Cardiac fibroblast (primary cell): Measurements from ENCODE around the gene ATG16L1.
A peak's percentile ranks its signal among the peaks of the same experiment; 100 is the strongest.

Source experiments
- DNase-seq, 2 donors: peaks; one replicate each; pipeline versions ENCODE4 v3.0.0 to v3.0.0-alpha.2; 2010; ENCODE audit warnings: low read depth in 2 of 2
- H3K4me3 ChIP-seq, 2 donors: replicated peaks in 1 of 2; 1 replicate in 1 of 2; 2 replicates in 1 of 2; pipeline ENCODE4 v1.5.1; 2011; ENCODE audit warnings: low read depth in 2 of 2, low read length in 2 of 2, mild to moderate bottlenecking in 2 of 2, moderate library complexity in 1 of 2
- TF ChIP-seq, protein P1 (sequence below): IDR thresholded peaks from one replicate; pipeline ENCODE4 v1.5.1; 2011; ENCODE audit warnings: low read depth, mild to moderate bottlenecking, low read length, inconsistent platforms

Gene ATG16L1

DNA sequence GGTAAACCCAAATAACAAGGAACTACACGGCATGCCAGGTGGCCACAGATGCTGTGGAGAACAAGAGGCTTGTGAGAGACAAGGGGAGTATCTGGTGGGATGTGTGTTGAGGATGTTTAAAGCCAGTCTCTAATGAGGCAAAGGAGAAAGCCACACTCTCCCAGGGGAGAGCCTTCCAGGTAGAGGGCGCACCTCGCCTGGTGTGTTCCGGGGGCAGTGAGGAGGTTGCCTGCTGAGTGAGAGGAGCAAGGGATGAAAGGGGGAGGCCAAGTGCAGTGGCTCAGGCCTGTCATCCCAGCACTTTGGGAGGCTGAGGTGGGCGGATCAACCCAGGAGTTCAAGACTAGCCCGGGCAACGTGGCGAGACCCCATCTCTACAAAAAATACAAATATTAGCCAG is 72.4 kb downstream of the ATG16L1 start:
- H3K4me3 ChIP-seq, result no peak overlapping the region
- no peak for DNase-seq
- TF ChIP-seq, protein P1, sequence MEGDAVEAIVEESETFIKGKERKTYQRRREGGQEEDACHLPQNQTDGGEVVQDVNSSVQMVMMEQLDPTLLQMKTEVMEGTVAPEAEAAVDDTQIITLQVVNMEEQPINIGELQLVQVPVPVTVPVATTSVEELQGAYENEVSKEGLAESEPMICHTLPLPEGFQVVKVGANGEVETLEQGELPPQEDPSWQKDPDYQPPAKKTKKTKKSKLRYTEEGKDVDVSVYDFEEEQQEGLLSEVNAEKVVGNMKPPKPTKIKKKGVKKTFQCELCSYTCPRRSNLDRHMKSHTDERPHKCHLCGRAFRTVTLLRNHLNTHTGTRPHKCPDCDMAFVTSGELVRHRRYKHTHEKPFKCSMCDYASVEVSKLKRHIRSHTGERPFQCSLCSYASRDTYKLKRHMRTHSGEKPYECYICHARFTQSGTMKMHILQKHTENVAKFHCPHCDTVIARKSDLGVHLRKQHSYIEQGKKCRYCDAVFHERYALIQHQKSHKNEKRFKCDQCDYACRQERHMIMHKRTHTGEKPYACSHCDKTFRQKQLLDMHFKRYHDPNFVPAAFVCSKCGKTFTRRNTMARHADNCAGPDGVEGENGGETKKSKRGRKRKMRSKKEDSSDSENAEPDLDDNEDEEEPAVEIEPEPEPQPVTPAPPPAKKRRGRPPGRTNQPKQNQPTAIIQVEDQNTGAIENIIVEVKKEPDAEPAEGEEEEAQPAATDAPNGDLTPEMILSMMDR, result no peak

- no peak overlapping the region for H3K4me3 ChIP-seq
- DNase-seq, result no peak
- TF ChIP-seq, protein P1, result no peak
Measured at GRCh38 chr2:233325256-233325655, 73.8 kb downstream of the ATG16L1 start.

DNA sequence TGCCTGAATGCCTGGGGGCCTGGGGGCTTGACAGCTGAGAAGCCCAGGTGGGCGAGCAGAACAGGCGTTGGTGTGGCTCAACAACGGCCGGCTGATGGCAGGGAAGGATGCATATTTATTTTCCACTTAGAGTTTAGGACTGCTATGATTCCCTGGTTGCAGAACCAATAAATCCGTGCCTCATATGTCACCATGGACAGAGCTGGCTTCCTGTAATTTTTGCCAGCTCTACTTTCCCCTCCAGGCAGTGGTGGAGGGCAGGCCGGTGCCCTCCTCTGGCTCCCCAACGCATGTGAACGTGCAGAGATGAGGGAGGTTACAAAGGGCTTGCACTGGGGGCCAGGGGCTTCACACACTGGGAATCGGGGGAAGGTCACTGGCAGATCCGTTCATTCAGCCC is 74.3 kb downstream of the ATG16L1 start:
- TF ChIP-seq, protein P1, result no peak
- H3K4me3 ChIP-seq, result no peak overlapping the region
- DNase-seq, result no peak

DNA sequence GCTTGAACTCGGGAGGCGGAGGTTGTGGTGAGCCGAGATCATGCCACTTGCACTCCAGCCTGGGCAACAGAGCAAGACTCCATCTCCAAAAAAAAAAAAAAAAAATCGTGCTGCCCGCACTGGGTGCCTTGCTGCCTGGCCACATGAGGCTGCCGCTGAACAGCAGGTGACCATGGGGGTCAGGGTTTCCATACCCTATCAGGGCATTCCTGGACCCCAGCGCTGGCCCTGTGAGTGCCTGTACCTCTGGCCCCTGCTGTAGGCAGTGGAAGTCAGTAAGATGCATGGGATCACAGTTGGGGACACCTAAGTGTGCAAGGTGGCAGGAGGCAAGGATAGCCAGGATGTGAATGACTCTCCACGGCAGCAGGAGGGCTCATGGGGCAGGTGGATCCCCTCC is 75.0 kb downstream of the ATG16L1 start:
- no peak overlapping the region for H3K4me3 ChIP-seq
- DNase-seq, result no peak
- TF ChIP-seq, protein P1, result no peak

- TF ChIP-seq, protein P1, result no peak
- no peak overlapping the region for H3K4me3 ChIP-seq
- no peak for DNase-seq
Measured at GRCh38 chr2:233328922-233329321, 77.4 kb downstream of the ATG16L1 start.

GRCh38 chr2:233329489-233330135 is 78.1 kb downstream of the ATG16L1 start:
- TF ChIP-seq, protein P1, result no peak
- H3K4me3 ChIP-seq, result no peak overlapping the region
- peak; percentile 26 to 79 for DNase-seq

DNA sequence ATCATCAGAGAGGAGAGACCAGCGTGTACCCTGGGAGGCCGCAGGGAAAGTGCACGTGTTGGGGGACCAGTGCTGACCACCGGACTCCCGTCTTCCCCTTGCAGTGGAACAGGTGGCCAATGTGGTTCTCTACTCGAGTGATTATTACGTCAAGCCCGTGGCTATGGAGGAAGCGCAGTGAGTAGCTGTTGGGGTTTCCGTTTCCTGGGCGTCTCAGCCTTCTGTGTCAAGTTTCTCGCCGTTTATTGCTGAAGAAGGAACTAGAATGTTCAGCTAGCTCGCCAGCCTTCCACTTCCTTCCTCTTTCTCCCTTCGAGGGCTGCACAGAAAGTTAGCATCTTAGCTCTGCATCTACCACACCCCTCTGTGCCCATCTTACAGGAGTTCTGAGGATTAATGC is 80.1 kb downstream of the ATG16L1 start:
- DNase-seq, result no peak
- no peak overlapping the region for H3K4me3 ChIP-seq
- TF ChIP-seq, protein P1, result no peak
